ENCODE results near the gene MRPS6.

MRPS6 gene

DNA sequence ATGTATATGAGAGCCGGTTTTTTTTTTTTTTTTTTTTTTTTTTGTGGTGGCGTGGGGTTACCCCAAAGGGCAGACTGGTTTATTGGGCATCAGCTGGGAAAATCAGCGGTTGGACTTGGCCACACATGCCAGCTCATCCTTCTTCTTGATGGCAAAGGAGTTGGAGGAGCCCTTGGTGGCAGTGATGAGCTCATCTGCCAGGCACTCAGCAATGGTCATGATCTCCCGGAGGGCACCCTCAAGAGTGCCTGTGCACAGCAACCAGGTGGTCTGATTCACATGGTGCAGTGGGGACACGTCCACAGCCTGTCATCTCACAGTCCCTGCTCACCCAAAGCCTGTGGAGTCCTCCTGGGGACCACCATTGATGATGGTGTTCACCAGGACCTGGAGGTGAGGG lies 62.0 kb downstream of the MRPS6 start:
- DNase-seq, result no peak

- DNase-seq, result no peak
These were observed 68.0 kb downstream of the MRPS6 start for GRCh38 chr21:34141373-34141772.

- DNase-seq, result no peak
These were observed 70.4 kb downstream of the MRPS6 start for GRCh38 chr21:34143685-34144182.

DNA sequence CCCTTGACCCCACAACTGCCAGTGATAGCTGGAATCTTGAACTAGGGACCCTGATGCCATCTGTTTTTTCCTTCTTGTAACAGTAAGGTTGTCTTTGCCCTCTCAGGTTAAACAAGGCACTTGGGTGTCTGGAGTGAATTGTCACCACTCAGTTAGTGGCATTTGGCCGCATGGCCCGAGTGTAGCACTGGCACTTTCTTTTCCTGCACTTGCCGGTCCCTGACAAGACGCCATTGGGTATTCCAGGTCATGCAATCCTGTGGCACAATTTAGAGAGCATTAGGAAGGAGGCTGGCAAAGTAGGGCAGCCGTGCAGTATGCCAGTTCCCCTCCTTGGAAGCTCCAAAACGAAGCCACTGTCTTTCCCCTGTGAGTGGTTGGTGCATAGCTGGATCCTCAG lies 70.8 kb downstream of the MRPS6 start:
- DNase-seq, result no peak

DNA sequence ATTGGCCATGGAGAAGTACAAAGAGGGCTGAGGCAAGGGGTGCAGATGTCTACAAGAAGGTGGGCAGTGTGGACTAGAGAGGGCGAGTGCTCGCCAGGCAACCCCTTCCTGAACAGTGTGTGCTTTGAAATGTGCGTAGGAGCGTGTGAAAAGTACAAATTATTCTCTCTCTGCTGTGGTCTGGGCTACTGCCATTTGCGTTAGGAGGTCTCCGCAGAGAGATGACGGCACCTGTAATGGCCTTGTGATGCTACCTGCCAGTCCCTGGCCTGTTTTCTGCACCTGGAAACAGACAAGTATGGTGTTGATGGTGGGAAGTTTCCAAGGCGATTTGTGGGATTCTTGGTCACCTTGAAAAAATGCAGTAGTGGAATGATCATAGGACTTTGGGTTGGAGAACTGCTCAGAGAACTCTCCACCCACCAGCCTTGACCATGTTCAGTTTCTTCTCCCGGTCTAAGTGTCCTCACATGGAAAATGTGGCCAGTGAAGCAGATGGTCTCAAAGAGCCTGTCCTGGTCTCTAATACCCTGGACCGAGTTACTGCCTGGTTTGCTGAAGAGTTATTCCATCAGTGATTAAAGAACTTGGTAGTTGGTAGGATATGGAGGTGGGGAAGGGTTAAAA lies 74.5 kb downstream of the MRPS6 start:
- DNase-seq, result no peak

DNA sequence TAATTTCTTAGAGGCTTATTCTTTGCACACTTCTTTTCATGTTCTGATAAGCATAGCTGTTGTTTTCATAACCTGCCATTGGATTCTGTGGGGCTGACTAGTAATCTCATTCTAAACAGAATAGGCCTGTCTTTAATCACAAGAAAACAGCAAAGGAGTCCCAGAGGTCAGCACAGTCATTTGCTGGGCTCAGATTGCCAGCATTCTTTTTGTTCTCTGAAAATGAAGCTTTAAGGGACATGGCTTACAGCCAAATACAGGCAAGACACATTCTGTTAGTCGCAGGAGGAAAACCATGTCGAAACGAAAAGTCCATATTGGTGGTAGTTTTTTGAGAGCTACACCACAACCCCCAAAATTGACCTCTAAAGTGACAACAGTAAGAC lies 75.0 kb downstream of the MRPS6 start:
- no peak for DNase-seq

- DNase-seq, result no peak
These were observed 75.6 kb downstream of the MRPS6 start for GRCh38 chr21:34148826-34149558.

DNA sequence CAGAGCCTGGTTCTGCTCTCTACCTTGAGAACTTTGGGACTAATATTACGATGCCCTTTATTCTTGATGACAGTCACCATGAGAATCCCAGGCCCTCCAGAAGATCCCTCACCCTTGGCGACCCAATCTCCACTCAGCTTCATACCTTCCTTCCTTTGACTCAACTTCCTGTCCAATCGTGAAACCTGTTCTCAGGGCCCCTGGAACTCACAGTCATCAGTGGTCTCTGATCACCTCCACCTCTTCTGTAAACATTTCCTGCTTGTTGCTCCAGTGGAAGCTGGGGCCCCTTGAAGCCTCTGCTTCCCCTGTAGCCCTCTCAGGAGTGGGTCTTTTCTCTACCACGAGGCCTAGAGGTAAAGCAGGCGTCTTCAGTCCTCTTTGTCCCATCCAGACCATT lies 79.1 kb downstream of the MRPS6 start:
- DNase-seq, result no peak

GRCh38 chr21:34154878-34155277 lies 81.5 kb downstream of the MRPS6 start:
- no peak for DNase-seq

DNA sequence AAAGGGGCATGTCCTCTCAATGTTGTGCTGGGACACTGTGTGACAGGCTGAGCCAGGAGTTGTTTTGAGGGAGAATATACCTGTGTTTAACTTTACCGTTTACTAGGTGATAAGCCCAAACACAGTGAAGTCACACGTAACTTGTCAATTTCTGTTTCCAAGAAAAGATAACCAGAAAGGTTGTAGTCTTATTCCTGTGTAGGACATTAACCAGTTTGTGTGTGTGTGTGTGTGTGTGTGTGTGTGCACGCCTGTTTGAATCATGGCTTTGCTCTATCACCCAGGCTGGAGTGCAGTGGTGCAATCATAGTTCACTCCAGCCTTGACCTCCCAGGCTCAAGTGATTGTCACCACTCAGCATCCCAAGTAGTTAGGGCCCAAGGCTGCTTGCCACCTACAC lies 83.6 kb downstream of the MRPS6 start:
- no peak for DNase-seq

DNA sequence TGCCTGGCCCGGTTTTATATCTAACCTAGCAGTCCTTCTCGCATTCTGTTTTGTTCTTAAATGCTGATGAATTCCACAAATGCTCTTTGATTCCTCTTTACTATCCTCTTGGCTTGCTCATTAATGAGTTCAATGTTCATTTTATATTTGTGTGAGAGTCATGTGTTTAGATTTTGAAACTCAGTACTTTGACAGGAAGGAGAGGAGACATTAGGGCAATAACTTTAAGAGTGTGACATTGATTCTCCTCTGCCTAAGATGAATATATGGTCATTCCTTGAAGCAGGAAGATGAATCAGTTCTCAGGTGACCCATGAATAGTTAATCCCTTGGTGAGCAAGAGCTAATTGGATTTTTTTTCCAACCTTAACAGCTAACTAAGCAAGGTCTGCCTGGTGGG lies 84.1 kb downstream of the MRPS6 start:
- DNase-seq, result no peak

GRCh38 chr21:34158866-34159835 lies 85.8 kb downstream of the MRPS6 start:
- DNase-seq, result no peak

DNA sequence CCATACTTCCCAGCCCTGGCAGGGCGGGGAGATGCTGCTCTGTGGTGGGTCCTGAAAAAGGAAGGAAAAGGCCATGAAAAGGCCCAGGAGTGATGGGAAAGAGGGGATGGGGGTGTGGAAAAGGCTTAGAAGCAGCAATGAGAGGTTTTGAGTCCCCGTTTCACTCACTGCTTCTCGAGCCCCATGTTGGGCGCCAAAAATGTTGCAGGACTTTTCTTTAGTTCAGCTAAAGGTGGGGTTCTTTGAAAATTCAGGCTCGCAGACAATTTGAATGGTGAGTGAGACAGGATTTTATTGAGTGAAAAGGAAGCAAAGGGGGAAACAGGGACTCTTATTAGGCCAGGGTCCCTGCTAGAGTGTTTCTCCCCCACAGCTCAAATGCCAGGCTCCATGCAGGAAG lies 93.1 kb downstream of the MRPS6 start:
- DNase-seq, result no peak

- no peak for DNase-seq
These were observed 97.5 kb downstream of the MRPS6 start for GRCh38 chr21:34170886-34171285.

DNA sequence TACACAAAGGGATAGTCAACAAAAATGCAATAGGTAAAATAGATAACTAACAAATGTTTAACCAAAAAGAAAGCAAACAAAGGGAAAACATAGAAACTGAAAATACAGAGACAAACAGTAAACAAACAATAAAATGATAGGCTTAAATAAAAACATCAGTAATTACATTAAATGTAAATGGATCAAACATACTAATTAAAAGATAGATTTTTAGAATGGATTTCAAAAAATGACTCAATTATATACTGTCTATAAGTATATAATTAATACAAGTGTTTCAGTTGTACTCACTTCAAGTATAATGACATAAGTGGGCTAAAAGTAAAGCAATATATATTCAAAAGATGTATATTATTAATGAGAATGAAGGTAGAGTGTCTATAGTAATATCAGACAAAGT lies 101.1 kb downstream of the MRPS6 start:
- no peak for DNase-seq

GRCh38 chr21:34176448-34176847 lies 103.1 kb downstream of the MRPS6 start:
- DNase-seq, result no peak

DNA sequence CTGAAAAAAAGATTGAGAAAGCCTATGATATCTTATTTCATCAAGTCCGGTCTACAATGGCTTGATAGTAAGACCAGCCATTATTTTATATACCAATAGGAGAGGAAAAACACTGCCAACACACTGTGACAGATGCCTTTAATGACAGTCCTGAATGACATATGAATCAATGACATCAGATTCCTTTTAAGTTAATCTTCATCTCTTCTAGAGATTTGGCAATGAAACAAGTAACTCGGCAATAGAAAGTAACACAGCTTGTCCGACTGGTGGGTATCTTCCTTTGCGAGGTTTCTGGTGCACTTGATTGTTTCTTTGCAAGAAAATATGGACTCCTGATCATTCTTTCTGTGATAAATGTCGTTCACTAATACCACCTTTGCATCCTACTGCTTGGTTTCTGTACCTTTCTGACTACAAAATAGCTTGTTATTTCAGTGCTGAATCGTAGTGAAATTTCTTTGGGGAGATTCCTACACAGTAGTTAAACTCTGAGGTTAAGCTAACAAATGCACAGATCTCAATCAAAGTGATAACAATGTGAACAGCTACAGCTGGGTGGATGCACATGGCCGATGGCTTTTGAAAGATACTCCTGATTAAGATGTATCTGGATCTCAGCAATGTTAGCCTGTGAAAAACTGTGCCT lies 104.7 kb downstream of the MRPS6 start:
- DNase-seq, result no peak

- no peak for DNase-seq
These were observed 106.0 kb downstream of the MRPS6 start for GRCh38 chr21:34179204-34179935.

- DNase-seq, result no peak
These were observed 107.0 kb downstream of the MRPS6 start for GRCh38 chr21:34180407-34180806.

DNA sequence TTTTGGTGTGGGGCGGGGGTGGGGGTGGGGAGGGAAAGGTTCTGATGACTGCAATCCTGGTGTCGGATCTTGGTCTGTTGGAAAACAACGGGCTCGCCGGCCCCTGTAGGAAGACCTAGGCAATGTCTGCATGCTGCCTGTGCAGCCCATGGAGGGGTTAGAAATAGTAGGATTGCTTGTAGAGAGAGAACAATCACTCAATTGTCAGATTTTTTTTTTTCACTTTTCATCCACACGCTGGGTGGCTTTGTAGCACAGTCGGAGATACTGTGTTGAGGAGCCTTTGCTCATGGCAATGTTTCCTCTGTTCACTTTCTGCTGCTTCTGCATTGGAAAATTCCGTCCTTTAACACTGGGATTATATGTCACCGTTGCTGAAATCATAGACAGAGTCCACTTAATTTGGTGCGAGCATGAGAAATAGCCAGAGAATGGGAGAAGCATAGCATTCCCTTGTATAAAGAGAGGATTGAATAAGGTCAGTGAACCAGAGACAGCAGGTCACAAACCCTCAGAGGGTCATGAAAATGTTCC lies 107.5 kb downstream of the MRPS6 start:
- DNase-seq, result no peak

GRCh38 chr21:34181431-34182039 lies 108.2 kb downstream of the MRPS6 start:
- DNase-seq, result no peak

DNA sequence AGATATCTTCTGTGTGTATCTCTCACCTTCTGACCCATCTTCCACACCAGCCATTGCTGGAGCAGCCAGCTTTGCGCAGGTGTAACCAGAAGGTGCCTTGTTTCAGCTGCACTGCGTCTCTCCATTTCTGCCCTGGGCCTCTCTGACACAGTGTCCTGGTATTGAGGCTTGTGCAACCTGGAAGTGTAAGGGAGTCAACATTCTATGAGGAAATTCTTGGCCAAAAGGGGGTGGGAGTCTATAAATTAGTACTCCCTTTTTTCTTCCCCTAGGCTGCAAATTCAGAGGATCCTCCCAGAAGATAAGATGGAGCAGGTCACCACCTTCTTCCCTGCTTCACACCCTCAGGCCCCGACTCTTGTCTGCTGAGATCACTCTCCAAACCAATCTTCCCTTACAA lies 109.1 kb downstream of the MRPS6 start:
- DNase-seq, result no peak
